HL-60 (cell line): Measurements from ENCODE around the gene WWOX.

Experiments
- DNase-seq, 2 experiments: peaks; one replicate each; pipeline ENCODE4 v3.0.0-alpha.2; 2010 to 2020; ENCODE audit warnings: low read depth in 1 of 2, low spot score in 1 of 2
- H3K27ac ChIP-seq: fragments of 250-450 bp; sonication (Bioruptor Pico); replicated peaks from 2 replicates; pipeline ENCODE4 v1.5.1; 2020; ENCODE audit warnings: mild to moderate bottlenecking, moderate library complexity
- H3K27me3 ChIP-seq: fragments of 250-450 bp; sonication (Bioruptor Pico); 2 replicates; pipeline ENCODE4 v1.5.1; 2021; ENCODE audit warnings: mild to moderate bottlenecking, moderate library complexity; ENCODE audit not compliant: insufficient read depth, poor library complexity, severe bottlenecking
- H3K4me3 ChIP-seq: replicated peaks from 2 replicates; pipeline ENCODE4 v1.5.1; 2011; ENCODE audit warnings: mild to moderate bottlenecking, control low read depth, low read length; ENCODE audit not compliant: insufficient read depth
- CTCF ChIP-seq: IDR thresholded peaks from one replicate; pipeline ENCODE4 v1.5.1; 2011; ENCODE audit warnings: low read length, control low read depth, inconsistent platforms; ENCODE audit not compliant: insufficient read depth
- GABPA ChIP-seq: IDR thresholded peaks from 2 replicates; pipeline ENCODE4 v1.6.1; 2012; ENCODE audit warnings: low read depth
- POLR2AphosphoS5 ChIP-seq: IDR thresholded peaks from 2 replicates; pipeline ENCODE4 v1.6.1; 2012; ENCODE audit warnings: low read depth
- SPI1 ChIP-seq: IDR thresholded peaks from 2 replicates; pipeline ENCODE4 v1.6.1; 2012; ENCODE audit warnings: low read depth, mild to moderate bottlenecking, borderline replicate concordance
- TF ChIP-seq, protein P1 (sequence below): IDR thresholded peaks from 2 replicates; pipeline ENCODE4 v1.6.1; 2012; ENCODE audit warnings: low read depth; ENCODE audit not compliant: insufficient replicate concordance

The WWOX gene

DNA sequence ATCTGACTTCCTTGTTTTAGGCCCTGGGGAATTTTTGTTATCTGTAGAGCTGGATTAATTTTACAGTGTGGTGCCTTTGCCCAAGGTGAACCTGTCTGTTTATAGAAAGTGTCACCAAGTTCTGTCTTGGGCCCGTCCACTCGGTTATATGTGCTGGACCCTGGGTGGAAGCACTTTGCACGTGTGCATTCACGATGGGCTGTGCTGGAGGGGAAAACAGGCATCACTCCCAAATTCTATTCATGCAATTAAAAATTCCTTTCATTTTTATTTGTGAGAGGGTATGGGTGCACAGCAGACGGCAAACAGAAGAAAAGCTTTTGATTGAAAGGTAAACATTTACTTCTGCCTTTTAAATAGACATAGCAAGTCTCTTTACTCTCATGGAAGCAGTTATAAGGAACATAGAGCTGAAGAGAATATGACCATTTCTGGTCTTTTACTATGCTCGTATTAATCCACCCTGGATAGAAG is 101.2 kb downstream of the WWOX start:
- H3K27ac ChIP-seq: no peak overlapping the region
- DNase-seq: no peak
- TF ChIP-seq, protein P1, sequence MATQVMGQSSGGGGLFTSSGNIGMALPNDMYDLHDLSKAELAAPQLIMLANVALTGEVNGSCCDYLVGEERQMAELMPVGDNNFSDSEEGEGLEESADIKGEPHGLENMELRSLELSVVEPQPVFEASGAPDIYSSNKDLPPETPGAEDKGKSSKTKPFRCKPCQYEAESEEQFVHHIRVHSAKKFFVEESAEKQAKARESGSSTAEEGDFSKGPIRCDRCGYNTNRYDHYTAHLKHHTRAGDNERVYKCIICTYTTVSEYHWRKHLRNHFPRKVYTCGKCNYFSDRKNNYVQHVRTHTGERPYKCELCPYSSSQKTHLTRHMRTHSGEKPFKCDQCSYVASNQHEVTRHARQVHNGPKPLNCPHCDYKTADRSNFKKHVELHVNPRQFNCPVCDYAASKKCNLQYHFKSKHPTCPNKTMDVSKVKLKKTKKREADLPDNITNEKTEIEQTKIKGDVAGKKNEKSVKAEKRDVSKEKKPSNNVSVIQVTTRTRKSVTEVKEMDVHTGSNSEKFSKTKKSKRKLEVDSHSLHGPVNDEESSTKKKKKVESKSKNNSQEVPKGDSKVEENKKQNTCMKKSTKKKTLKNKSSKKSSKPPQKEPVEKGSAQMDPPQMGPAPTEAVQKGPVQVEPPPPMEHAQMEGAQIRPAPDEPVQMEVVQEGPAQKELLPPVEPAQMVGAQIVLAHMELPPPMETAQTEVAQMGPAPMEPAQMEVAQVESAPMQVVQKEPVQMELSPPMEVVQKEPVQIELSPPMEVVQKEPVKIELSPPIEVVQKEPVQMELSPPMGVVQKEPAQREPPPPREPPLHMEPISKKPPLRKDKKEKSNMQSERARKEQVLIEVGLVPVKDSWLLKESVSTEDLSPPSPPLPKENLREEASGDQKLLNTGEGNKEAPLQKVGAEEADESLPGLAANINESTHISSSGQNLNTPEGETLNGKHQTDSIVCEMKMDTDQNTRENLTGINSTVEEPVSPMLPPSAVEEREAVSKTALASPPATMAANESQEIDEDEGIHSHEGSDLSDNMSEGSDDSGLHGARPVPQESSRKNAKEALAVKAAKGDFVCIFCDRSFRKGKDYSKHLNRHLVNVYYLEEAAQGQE: no peak
- TF ChIP-seq CTCF (no peak), POLR2AphosphoS5 (no peak), GABPA (no peak), SPI1 (no peak)
- H3K4me3 ChIP-seq: no peak overlapping the region
- no peaks in the 10 kb centered on the region for H3K27me3 ChIP-seq

DNA sequence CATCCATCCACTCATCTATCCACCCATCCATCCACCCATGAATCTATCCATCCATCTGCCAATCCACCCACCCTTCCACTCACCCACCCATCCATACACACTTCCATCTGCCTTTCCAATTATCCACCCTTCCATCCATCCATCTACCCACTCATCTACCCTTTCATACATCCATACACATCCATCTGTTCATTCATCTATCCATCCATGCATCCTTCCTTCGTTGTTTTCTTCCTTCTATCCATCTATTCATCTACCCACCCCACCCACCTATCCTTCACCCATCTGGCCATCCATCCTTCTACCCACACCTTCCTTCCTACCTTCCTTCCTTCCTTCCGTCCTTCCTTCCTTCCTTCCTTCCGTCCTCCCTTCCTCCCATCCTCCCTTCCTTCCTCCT is 106.1 kb downstream of the WWOX start:
- DNase-seq: no peak
- TF ChIP-seq, protein P1: no peak
- TF ChIP-seq CTCF (no peak), SPI1 (no peak), POLR2AphosphoS5 (no peak), GABPA (no peak)
- H3K27ac ChIP-seq: no peak overlapping the region
- H3K27me3 ChIP-seq: no peaks in the 10 kb centered on the region
- H3K4me3 ChIP-seq: no peak overlapping the region

DNA sequence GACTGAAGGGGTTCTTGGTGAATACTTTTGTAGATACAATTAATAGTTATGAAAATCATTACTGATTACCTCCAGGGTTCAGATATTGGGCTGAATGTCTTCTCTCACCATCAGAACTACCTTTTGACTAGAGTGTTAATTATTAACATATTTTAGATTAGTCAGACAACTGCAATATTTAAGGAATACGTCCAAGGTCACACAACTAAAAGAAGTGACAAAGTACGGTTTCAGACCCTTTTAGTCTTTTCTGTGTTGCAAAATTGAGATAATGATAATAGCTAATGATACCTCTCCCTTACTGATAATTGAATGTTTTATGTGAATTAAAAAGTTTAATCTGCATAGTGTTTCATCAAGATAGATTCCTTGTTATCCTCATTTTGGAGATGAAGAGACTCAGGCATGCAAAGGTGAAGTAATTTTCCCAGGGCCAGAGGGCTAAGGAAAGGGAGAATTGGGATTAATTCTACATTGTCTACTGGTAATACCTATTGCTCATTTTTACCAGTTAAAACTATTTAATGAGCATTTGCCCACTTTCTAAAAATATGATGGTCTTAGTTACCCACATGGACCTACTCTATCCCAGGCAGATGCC is 107.3 kb downstream of the WWOX start:
- H3K27me3 ChIP-seq: no peaks in the 10 kb centered on the region
- no peak for TF ChIP-seq GABPA
- no peak for TF ChIP-seq CTCF
- TF ChIP-seq, protein P1: no peak
- no peak for TF ChIP-seq POLR2AphosphoS5
- no peak for TF ChIP-seq SPI1
- no peak overlapping the region for H3K4me3 ChIP-seq
- no peak overlapping the region for H3K27ac ChIP-seq
- no peak for DNase-seq
